ENCODE measurements around the gene MPI.
A peak's percentile ranks its signal among the peaks of the same experiment; 100 is the strongest.
"Not testable (repeated sequence)": the region's sequence is repeated elsewhere in the genome, so short reads cannot be mapped to it uniquely, and the experiment has no call there.

Gene MPI

DNA sequence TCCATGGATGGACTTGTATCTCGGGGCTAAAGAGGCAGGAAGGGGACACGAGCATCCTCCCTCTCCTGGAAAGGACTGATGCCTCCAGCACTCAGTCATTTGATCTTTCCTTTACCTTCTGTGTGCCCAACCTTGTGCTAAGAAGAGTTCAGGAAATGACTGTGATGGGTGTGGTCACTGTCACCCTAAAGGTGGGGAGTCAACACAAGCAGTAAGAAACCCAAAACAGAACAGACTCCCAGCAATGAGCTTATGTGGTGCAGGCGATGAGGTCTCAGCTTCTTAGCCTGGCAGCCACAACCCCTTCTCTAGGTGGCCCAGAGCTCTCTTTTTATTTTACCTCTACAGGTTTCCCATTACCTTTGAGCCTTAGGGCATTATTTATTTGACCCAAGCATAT lies 3.8 kb downstream of the MPI start:
- no peak for DNase-seq

DNA sequence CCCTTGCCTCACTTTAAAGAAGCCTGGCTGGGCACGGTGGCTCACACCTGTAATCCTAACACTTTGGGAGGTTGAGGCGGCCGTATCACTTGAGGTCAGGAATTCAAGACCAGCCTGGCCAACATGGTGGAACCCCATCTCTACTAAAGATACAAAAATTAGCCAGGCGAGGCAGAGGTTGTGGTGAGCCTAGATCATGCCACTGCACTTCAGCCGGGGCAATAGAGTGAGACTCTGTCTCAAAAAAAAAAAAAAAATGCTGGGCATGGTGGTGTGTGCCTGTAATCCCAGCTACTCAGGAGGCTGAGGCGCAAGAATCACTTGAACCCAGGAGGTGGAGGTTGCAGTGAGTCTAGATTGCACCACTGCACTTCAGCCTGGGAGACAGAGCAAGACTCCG lies 4.5 kb downstream of the MPI start:
- not testable (repeated sequence) for DNase-seq

DNA sequence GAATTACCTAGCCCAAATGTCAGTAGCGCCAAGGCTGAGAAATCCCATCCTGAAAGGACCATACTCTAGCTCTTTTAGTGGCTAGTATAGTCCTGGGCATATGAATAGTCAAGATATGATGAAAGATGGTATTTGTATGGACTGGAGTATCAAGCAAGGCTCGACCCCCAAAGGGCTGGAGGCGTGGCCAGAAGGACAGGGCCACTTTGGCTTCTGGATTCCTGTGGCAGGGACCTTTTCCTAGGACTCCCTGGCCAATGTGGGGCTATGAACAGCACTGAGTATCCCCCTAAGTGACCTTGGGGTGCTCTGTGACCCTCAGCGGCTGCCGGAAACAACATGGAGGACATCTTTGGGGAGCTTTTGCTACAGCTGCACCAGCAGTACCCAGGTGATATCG lies 6.0 kb downstream of the MPI start:
- DNase-seq, result no peak

DNA sequence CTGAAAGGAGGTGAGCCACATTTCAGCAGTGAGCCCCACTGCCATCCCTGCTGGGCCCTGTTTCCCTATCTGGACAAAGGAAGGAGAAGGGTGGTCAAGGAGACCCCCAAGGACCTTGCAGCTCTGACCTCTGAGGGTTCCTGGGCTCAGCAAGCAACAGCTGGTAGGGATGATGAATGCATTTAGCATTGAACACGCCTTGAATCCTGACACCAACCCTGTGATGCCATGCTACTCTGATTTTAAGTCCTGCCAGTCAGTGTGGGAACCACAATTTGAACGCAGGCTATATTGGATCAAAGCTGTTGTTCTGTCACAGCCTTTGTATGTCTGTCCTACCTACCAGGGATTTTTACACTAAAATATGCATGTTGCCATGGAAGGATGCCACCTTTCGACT lies 6.5 kb downstream of the MPI start:
- no peak for DNase-seq

DNA sequence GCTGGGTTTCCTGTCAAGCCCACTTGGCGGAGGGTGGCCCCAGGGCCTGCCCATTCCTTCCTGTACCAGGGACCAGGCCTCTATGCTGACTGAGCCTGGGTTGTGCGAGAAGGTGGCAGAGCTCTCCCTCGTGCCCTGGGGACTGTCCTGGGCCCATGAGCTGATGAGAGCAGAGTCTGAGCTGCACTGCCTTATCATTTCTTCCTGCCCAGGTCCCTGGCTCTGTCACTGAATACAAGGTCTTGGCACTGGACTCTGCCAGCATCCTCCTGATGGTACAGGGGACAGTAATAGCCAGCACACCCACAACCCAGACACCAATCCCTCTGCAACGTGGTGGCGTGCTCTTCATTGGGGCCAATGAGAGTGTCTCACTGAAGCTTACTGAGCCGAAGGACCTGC lies 7.5 kb downstream of the MPI start:
- no peak for DNase-seq

DNA sequence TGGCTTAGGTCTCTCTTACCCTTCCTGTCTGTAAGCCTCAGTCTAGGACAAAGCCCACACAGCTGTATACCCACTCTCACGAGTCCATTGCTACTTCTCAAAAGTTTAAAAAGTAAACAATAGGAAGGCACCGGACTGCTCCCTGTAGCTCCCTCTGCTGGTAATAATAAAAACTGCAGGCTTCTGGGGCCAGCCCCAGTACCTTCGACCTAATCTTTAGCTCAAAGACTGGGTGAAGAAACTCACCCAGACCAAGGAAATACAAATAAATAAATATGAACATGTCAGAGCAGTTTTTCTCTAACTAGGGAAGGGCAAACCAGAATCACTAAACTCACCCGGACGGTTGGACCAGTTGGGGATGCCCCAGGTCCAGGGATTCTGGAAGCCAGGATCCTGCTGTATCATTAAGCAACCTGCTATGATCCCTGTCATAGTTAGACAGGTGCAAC lies 11.8 kb downstream of the MPI start:
- DNase-seq, result peak; percentile 78

DNA sequence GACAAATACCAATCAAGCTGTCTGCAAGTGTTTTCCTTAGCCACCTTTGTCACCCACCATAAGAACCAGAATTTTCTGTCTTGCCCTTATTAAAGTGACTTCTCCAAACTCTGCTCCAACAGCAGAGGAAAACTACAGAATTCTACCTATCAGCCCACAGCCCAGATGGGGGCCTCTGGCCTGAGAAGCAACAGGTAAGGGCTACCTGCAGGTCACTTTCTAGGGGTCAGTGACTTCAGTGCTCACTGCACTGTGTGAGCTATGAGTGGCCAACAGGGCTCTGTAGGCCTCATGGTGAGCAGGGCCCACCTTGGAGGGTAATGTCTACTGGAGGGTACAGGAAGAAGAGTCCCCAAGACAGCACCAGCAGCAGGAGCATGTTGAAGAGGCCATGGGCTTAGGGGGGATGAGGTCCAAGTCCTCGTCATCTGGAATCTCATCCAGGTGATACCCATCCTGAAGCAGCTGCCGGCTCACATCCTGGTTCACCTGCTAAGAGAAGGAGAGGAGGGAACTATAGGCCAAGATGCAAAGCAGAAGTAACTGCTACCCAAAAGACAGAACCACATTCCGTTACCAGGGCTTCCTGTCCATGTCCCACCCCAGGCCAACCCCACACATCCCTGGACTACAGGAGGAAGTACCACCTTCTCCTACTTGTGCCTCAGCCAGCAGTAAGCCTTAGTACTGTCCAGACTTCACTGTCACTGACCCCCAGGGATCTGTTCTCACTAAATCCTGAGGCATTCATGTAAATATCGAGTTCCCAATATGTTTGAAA lies 12.6 kb downstream of the MPI start:
- DNase-seq, result no peak

DNA sequence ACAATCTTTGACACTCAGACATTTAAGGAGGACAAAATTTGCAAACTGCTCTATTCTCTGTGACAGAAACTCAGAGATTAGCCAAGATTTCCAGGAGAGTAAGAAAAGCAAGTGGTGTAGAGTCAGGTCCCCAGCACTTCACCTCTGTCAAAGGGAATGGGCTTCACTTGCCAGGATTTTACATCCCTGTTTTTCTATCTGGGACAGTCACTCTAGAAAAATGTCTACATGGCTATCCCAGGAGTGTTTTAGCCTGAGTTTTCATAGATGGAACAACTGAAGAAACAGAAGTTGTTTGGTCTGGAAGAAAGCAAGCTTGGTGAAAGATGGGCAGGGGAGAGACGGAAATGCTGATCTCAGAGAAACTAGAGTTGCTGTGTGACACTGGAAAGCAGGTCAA lies 13.8 kb downstream of the MPI start:
- DNase-seq, result no peak

DNA sequence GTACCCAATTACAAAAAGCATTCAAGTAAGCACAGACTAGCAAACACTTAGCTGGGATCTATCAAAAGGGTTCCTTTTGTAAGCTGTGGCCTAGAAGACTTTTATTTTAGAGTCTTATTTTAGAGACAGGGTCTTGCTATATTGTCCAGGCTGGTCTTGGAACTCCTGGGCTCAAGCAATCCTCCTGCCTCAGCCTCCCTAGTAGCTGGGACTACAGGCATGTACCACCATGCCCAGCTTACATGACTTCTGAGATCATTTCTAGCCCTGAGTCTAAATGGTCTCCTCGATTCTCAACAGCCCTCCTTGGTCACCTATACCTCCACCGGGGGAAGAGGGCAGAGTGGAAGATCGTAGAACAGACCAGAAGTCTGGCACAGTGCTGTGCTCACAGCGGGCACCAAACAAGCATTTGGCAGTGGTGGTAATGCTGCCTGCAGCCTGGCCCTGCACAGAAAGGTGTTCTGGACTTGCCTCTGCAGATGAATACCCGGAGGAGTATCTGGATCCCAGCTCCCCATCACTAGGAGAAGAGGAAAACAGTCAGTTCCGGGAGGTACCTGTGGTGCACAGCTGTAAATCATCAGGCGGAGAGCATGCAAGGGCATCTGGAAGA lies 14.5 kb downstream of the MPI start:
- no peak for DNase-seq

DNA sequence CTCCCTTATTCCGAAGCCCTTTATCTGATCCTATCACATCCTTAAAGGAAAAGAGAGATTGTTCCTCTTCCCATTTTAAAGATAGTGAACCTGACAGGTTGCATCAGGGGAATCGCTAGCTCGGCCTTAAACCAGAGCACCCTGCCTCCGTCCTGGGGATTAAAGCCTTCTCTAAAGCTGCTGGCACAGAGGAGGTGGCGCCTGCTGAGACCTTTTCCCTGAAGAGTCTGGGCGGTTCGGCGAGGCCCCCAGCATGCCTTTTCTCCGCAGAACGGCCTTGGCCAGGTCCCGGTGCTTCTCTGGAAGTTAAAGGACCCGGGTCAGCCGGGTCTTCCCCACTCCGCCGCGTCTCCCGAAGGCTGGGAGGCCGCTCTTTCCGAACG lies 16.2 kb downstream of the MPI start:
- DNase-seq, result peak; percentile 64

DNA sequence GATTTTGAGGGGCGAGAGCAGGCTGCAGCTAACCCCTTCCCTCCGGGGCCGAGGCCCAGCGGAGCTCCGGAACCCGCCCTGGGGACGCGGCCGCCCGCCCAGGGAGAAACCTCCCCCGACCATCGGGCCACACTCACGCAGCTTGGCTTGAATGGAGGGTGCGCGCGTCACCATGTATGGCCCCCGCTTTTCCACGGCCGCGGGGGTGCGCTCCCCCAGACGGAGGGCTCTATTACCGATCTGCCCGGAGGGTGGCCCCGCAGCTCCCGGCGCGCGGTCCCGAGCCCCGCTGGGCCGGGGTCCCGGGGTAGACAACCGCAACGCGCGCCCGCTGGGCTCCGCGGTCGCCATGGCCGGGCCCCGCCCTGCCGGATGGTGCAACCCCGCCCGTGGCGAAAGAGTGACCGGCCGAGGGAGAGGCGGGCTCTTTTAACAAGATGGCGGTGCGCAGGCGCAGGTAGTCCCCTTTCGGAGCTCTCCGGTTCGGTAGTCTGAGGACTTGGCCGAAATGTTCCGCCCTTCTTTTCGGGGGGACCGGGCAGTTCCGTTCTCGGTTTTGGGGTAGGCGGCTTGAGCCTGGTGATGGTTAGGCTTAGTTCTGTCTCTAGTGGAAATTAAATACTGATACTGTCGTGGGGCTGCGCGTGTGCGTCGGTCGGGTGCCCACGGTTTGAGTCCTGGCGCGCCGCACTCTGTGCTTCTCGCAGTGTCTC lies 16.8 kb downstream of the MPI start, which contains the start of gene FAM219B:
FAM219B (minus strand) TSS at position 402 of the 713 bp plus-strand sequence; CDS start at position 351, 51 bp downstream.
- peak; percentile 96 for DNase-seq

DNA sequence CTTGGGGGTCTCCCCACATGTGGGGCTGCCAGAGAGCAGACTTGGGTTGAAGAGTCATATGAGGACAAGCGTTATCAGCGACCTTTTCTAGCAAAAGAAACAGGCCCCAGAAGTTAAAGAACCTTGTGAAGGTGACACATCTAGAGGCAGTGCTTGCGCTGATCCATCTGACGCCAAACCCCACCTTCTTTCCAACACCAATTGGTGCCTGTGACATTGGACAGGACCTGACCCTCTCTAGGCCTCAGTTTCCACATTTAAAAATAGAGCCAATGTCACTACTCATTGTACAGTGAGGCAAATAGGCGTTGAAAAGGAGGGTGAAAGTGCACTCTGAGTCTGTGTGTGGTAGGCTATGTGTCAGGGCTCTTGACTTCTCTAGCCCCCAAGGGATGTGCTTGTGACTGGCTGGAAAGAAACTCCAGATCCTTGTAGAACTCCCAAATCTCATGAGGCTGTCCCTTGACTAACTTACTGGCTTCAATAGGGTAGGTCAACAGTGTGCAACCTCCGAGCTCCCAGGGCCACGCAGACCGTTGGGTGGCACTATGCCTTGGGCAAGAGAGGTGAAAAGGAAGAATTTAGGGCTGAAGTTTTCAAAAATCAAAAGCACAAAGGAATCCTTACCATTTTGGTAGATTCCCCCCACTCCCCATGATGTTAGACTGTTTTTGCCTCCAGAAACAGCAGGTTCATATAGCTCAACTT lies 17.5 kb downstream of the MPI start:
- DNase-seq, result peak; percentile 17

DNA sequence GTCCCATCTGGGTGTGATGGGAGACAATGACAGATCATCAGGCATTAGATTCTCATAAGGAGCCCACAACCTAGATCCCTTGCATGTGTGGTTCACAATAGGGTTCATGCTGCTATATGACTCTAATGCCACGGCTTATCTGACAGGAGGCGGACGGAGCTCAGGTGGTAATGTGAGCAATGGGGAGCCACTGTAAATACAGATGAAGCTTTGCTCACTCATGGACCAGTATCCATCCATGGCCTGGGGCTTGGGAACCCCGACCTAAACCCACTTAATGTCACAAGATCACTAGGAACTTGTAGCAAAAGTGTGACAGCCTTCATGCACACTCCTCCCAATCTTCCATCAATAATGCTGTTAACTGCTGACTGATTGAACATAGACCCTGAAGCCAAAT lies 18.8 kb downstream of the MPI start:
- no peak for DNase-seq

DNA sequence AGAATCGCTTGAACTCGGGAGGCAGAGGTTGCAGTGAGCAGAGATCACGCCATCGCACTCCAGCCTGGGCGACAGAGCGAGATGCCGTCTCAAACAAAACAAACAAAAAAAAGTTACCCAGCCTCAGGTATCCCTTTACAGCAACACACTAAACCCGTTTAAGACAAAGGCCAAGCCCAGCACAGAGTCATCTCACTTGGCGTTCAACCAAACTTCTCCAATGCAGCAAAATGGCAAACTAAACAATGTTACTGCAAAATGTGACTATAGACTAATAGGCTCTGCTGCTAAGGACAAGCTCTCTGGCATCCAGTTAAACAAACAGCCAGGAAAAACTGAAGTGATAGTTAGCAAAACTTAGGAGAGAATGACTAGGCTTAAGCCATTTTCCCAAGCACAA lies 23.2 kb downstream of the MPI start:
- DNase-seq, result no peak

DNA sequence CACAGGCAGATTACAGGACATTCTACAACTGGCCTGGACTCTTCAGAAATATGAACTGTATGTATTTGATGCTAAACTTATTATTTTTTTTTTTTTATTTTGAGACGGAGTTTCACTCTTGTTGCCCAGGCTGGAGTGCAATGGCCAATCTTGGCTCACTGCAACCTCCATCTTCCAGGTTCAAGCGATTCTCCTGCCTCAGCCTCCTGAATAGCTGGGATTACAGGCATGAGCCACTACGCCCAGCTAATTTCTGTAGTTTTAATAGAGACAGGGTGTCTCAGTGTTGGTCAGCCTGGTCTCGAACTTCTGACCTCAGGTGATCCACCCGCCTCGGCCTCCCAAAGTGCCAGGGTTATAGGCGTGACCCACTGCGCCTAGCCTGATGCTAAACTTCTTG lies 24.0 kb downstream of the MPI start:
- DNase-seq, result not testable (repeated sequence)

DNA sequence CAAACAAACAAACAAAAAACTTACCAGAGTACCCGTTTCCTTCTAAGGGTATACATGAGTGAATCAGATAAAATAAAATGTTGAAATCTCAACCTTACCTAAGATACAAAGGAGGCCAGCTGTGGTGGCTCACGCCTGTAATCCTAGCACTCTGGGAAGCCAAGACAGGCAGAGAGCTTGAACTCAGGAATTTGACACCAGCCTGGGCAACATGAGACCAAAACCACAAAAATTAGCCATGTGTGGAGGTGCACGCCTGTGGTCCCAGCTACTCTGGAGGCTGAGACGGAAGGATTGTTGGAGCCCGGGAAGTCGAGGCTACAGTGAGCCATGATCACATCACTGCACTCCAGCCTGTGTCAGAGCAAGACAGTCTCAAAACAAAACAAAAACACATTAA lies 27.8 kb downstream of the MPI start:
- no peak for DNase-seq

DNA sequence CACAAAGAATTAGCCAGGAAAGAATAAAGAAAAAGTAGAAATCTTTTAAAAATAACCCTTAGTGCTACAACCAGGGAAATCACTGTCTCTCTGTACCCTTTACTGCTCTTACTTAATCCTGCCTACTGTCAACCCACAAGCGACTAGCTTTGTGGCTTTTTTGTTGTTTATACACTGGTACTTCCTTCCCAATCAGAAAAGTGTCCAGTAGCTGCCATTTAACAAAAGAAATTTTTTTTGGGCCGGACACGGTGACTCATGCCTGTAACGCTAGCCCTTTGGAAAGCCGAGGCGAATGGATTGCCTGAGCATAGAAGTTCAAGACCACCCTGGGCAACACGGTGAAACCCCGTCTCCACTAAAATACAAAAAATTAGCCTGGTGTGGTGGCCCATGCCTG lies 30.6 kb downstream of the MPI start:
- no peak for DNase-seq

DNA sequence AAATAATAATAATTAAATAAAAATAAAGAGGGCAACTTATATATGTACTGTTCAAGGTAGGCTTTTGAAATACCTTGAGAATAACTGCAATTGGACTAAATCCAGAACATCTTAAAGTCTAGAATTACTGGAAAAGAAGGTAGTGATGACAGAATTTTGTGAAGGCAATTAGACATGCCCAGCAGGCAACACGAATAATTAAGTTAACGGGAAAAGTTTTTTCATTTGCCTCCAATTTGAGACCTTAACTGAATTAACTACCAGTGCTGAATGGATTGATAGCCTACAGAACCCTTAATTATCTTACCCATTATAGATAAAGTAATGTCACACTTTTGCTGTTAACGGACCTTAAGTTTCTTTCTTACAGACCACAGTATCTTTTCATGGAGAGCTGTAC lies 34.7 kb downstream of the MPI start:
- no peak for DNase-seq

DNA sequence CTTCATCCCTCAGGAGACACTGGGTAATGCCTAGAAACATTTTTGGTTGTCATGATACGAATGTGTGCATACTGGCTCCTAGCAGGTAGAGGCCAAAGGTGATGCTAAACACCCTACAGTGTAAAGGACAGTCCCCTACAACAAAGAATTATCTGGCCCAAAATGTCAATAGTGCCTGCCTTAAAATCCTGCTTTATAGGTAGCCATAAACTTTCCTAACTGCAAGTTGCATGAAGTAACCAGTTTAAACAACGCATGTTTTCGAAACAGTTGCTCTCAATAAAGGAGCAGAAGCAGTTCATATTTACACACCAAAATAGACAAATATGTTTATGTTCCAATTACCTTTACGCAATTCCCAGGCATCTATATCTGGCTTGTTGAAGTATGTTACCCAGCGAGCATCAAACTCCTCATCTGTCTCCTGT lies 38.9 kb downstream of the MPI start:
- no peak for DNase-seq

DNA sequence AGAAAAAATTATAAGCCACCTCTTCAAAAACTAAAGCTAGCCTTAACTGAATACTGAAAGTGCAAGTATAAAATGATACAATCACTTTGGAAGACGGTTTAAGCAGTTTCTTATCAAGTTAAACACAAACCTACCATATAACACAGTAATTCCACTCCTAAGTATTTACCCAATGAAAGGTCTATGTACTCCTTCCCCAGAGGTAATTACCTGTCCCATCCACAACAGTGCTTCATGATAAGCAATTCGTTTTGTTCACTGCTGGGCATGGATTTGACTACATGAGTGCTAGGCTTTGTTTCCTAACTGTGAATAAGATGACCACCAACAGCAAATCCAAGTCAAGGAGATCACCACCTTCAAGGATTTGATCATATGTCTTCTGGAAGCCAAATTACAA lies 43.7 kb downstream of the MPI start:
- no peak for DNase-seq

DNA sequence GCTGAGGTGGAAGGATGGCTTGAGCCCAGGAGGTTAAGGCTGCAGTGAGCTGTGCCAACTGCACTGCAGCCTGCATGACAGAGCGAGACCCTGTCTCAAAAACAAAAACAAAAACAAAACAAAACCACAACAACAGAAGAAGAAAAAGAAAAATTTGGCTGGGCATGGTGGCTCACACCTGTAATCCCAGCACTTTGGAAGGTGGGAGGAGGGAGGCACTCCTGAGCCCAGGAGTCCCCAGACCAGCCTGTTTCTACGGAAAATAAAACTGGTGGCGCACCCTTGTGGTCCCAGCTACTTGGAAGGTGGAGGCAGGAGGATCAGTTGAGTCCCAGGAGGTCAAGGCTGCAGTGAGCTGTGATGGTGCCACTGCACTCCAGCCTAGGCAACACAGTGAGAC lies 45.4 kb downstream of the MPI start:
- DNase-seq, result not testable (repeated sequence)

DNA sequence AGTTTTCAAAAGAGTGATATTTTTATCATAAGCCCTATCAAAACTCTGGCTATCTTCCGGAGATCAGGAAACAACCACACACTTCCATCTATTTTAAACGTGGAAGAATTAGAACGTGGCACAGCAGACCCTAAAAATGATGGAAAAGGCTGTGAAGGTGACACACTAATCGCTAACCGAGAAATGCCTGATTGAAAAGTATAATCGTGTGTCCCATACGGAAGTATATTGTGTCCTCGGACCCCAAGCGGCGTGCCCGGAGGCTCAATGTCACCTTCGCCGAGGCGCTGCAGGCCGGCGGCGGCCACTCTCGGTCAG lies 47.4 kb downstream of the MPI start:
- no peak for DNase-seq

DNA sequence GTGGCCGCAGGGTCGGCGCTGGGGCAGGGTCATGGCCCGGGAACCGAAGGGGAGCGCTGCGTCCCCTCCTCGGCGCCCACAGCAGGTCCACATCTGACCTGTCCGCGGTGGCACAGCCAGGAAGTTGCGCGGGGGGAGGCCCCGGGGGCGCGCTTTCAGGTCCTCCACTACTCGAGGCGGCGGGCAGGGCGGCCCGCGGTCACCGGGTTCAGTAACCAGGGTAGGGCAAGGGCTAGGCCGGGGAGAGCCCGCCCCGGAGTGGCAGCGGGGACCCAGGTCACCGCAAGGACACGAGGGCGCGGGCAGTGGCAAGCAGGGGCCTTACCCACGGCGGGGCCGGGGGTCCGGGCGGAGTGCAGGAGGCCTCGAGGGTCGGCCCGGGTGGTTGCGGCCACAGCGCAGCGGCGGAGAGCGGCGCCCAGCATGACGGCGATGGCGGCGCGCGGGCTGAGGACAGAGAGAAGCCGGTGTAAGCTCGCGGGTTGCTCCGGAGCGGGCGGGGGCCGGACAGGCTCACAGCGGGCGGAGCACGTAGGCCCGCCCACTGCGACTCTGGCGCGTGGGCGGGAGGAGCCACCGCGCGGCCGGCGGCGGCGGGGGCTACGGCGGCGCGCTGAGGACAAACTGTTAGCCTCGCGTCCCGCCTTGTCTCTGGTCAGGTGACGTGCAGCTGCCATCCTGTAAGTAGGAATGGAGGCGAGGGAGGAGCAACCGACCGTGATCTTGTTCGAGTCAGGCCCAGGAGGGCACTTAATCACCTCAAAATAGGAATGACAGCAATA lies 47.9 kb downstream of the MPI start, which contains the start of gene COX5A:
COX5A (minus strand) TSS at position 484 of the 782 bp plus-strand sequence; CDS start at position 425, 59 bp downstream.
- DNase-seq, result peak; percentile 99
